GM21576 (cell line): ENCODE data around the gene ATF2.
"Not testable (repeated sequence)": the region's sequence is repeated elsewhere in the genome, so short reads cannot be mapped to it uniquely, and the experiment has no call there.

Experiments used
- ATAC-seq: cut with Tn5 transposase; IDR thresholded peaks from one replicate; pipeline ENCODE4 v1.9.1; 2021; ENCODE audit warnings: mild to moderate bottlenecking, moderate library complexity; ENCODE audit not compliant: unreplicated experiment

The ATF2 gene

GRCh38 chr2:175167076-175167791 lies 769 bp downstream of the ATF2 start:
- ATAC-seq: no peak

DNA sequence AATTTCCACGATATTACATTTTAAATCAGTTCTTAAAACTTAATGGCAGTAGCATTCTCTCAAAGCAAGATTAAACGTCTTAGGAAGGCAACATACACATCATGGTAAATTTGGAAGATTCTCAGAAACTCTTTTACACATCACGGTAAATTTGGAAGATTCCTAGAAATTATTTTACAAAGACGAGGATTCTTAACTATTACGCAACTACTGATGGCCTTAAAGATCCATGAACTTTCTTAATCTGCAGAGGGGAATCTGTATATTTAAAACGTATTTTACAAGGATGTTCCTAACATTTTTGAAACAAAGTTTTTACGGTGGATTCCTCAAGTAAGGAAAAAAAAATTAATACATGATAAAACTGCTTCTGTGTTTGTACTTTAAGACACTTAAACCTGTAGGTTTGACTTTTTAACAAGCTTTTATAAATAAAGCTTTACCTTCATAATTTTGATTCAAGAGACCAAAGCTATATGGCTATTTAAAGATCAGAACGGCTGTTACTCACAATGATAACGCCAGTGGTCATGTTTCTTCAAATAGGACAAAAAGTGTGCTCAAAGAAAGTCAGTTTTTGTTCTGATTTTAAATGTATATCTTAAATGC lies 1.7 kb downstream of the ATF2 start:
- ATAC-seq: no peak

DNA sequence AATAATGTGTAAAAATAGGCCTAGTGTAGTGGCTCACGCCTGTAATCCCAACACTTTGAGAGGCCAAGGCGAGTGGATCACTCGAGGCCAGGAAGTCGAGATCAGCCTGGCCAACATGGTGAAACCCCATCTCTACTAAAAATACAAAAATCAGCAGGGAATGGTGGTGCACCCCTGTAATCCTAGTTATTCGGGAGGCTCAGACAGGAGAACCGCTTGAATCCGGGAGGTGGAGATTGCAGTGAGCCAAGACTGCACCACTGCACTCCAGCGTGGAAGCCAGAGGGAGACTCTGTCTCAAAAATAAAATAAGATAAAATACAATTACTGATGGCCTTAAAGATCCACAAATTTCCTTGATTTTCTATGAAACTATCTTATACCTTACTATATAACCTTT lies 3.8 kb downstream of the ATF2 start:
- ATAC-seq: no peak

DNA sequence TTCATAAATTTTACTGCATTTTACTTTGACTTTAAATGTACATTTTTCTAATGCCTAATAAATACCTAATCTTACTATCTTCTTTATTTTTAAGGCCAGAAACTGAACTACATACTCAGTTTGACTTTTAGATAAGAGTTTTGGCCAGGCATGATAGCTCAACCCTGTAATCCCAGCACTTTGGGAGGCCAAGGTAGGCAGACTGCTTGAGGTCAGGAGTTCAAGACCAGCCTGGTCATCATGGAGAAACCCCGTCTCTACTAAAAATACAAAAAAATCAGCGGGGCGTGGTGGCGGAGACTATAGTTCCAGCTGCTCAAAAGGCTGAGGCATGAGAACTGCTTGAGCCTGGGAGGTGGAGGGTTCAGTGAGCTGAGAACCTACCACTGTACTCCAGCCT lies 9.1 kb downstream of the ATF2 start:
- no peak for ATAC-seq

DNA sequence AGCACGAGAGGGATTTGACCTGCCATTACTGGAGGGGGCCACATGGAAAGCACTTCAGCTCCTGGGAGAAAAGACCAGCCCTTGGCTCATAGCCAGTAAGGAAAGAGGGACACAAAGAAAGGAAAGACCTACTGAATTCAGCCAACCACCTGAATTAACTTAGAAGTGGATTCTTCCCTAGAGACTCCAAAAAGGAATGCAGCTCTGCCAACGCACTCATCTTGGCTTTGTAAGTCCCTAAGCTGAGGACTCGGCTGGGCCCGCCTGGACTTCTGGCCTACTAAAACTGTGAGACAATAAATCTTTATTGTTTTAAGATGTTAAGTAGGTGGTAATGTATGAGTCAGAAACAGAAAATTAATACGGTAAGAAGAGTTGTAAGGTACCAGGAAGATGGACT lies 11.5 kb downstream of the ATF2 start:
- ATAC-seq: no peak

- ATAC-seq: peak; percentile 67
Measured at GRCh38 chr2:175154661-175155082, 13.3 kb downstream of the ATF2 start.

- ATAC-seq: peak; percentile 75
Measured at GRCh38 chr2:175152242-175152641, 15.8 kb downstream of the ATF2 start.

DNA sequence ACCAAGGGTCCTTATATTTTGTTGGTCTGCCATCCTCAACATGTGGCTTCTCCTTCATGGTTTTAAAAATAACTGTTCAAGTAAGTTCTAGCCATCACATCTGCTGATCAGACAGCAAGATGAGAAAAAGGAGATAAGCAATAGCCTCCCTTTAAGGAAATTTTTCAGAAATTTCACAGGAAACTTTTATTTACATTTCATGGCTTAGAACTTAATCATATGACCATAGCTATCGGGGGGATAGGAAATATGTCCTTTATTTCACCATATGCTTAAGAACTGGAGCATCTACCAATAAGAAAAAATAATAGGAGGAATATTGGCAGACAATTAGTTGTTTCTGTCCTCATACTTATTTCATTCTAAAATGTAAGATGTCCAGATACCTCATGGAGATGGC lies 16.2 kb downstream of the ATF2 start:
- ATAC-seq: no peak

- no peak for ATAC-seq
Measured at GRCh38 chr2:175147186-175147585, 20.8 kb downstream of the ATF2 start.

GRCh38 chr2:175143678-175144077 lies 24.3 kb downstream of the ATF2 start:
- no peak for ATAC-seq

- no peak for ATAC-seq
Measured at GRCh38 chr2:175143191-175143590, 24.8 kb downstream of the ATF2 start.

- ATAC-seq: no peak
Measured at GRCh38 chr2:175140332-175140731, 27.7 kb downstream of the ATF2 start.

DNA sequence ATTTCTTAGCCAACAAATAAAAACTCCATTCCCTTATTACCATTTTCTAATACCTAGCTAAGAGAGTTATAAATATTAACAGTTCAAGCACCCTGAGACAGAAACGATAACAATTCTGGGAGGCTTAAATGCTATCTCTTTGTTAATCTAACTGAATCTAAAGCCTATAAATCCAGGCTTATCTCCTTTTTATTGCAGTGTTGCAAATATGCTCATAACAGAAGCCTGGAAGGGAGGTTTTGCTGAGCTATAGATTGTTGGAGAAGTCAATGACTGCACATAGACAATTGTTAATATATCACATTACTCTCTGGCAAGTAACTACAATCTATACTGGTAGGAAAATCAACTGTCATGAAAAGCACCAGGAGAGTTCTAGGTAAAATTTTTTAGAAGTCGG lies 30.2 kb downstream of the ATF2 start:
- ATAC-seq: no peak

GRCh38 chr2:175136334-175137215 lies 31.4 kb downstream of the ATF2 start:
- peak; percentile 73 for ATAC-seq

GRCh38 chr2:175135862-175136261 lies 32.1 kb downstream of the ATF2 start:
- no peak for ATAC-seq

DNA sequence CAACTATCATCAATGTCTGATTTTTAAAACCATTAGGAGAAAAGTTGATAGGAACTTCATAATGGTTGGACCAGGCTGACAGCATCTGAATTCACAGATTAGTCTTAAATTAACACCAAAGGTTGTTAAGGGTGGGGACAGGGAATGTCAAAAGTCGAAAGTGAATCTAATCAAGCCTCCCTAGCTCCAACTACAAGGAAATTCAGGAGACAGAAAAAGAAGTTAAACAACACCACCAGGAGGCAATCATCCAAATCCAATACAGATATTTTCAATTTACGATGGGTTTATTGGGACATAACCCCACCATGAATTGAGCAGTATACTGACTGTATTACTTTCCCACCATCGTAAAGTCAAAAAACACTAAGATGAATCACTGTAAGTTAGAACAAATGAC lies 32.8 kb downstream of the ATF2 start:
- ATAC-seq: no peak

GRCh38 chr2:175131252-175131651 lies 36.8 kb downstream of the ATF2 start:
- ATAC-seq: no peak

GRCh38 chr2:175126661-175127060 lies 41.3 kb downstream of the ATF2 start:
- no peak for ATAC-seq

DNA sequence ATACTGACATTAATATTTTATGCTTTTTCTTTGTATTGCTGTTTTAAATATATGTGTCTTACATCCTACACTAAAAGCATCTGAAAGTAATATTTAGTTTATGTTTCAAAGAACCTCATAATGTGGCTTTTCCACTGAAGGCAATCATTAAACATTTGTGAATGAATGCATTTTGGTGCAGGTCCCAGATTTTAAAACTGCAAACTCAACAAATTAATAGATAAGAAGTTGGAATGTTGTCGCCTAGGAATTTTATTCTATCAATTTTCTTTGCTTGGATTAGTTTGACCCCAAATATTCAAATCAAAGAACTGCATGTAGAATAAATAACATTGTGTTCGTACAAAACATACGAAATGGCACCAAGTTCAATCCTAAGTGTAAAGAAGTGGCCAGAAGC lies 44.7 kb downstream of the ATF2 start:
- no peak for ATAC-seq

GRCh38 chr2:175111200-175111657 lies 56.8 kb downstream of the ATF2 start:
- peak; percentile 56 for ATAC-seq

DNA sequence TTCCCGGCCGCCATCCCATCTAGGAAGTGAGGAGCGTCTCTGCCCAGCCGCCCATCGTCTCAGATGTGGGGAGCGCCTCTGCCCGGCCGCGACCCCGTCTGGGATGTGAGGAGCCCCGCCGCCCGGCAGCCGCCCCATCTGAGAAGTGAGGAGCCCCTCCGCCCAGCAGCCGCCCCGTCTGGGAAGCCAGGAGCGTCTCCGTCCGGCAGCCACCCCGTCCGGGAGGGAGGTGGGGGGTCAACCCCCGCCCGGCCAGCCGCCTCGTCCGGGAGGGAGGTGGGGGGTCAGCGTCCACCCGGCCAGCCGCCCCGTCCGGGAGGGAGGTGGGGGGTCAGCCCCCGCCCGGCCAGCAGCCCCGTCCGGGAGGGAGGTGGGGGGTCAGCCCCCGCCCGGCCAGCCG lies 59.9 kb downstream of the ATF2 start:
- ATAC-seq: not testable (repeated sequence)

GRCh38 chr2:175107146-175107545 lies 60.9 kb downstream of the ATF2 start:
- ATAC-seq: no peak
